Gastrocnemius medialis (tissue), 4 donors: Measurements from ENCODE around the gene HEPHL1.

Source experiments
- CTCF ChIP-seq, 5 experiments: fragments of 450-650 bp in 3 of 5; fragments of 200-600 bp in 2 of 5; sonication (generic) in 2 of 5; IDR thresholded peaks in 4 of 5; conservative IDR thresholded peaks in 1 of 5; 1 replicate in 4 of 5; 2 replicates in 1 of 5; pipeline ENCODE4 v1.5.1; 2016 to 2019; ENCODE audit warnings: antibody characterized with exemption in 5 of 5, mild to moderate bottlenecking in 3 of 5, moderate library complexity in 3 of 5
- POLR2A ChIP-seq, 2 donors: fragments of 450-650 bp; IDR thresholded peaks; one replicate each; pipeline ENCODE4 v1.6.1; 2017; ENCODE audit warnings: antibody characterized with exemption in 2 of 2, mild to moderate bottlenecking in 2 of 2, moderate library complexity in 2 of 2

- TF ChIP-seq CTCF (IDR thresholded peaks at IDR 0.05 in 4 of 5, conservative IDR thresholded peaks at IDR 0.05 in 1 of 5): no peak
- no peak for TF ChIP-seq POLR2A (IDR thresholded peaks at IDR 0.05)
Measured at GRCh38 chr11:94139416-94139815, 118.3 kb downstream of the HEPHL1 start.
